ENCODE data around the gene DST. TPM values are rescaled to one million over a fixed set of nuclear protein-coding genes. Genes with fewer than 3 reads are reported as not detected.
A peak's percentile ranks its signal among the peaks of the same experiment; 100 is the strongest.

Gene DST
- total RNA-seq, 1 experiment from 2014 or later, result 76.0 TPM

- H3K36me3 ChIP-seq (ENCODE audit: control insufficient read depth, insufficient read depth, low read length), result no peaks in the 10 kb centered on the region
- Mint-ChIP-seq H3K9me3 (ENCODE audit: unreplicated experiment) (no peaks in the 10 kb centered on the region), H3K4me3 (ENCODE audit: unreplicated experiment) (no peak overlapping the region), H3K36me3 (ENCODE audit: insufficient read depth, unreplicated experiment) (no peaks in the 10 kb centered on the region), H3K27me3 (ENCODE audit: insufficient read depth, unreplicated experiment) (no peaks in the 10 kb centered on the region), H3K27ac (ENCODE audit: unreplicated experiment) (peak overlapping the region; percentile 57), H3K4me1 (ENCODE audit: low read depth, unreplicated experiment) (peaks cover 31% of the 10 kb centered on the region)
- no TSS peak for BruUV-seq (replicated peaks)
- H3K27me3 ChIP-seq (replicated peaks; ENCODE audit: control insufficient read depth, insufficient read depth, low read length), result no peaks in the 10 kb centered on the region
- CTCF ChIA-PET, result no interaction called here
- intact Hi-C loops (cut with micrococcal nuclease; ENCODE audit: unreplicated experiment), result no loop called here
- TF ChIP-seq, protein P1, sequence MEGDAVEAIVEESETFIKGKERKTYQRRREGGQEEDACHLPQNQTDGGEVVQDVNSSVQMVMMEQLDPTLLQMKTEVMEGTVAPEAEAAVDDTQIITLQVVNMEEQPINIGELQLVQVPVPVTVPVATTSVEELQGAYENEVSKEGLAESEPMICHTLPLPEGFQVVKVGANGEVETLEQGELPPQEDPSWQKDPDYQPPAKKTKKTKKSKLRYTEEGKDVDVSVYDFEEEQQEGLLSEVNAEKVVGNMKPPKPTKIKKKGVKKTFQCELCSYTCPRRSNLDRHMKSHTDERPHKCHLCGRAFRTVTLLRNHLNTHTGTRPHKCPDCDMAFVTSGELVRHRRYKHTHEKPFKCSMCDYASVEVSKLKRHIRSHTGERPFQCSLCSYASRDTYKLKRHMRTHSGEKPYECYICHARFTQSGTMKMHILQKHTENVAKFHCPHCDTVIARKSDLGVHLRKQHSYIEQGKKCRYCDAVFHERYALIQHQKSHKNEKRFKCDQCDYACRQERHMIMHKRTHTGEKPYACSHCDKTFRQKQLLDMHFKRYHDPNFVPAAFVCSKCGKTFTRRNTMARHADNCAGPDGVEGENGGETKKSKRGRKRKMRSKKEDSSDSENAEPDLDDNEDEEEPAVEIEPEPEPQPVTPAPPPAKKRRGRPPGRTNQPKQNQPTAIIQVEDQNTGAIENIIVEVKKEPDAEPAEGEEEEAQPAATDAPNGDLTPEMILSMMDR (IDR thresholded peaks at IDR 0.05; ENCODE audit: insufficient read depth in 1 of 2, low read depth in 1 of 2, low read length in 1 of 2, severe bottlenecking in 1 of 2, unreplicated experiment in 1 of 2), result no peak
- peaks cover 46% of the 10 kb centered on the region for H3K4me1 ChIP-seq
- no peaks in the 10 kb centered on the region for H3K9me3 ChIP-seq
- no peak overlapping the region for H3K4me3 ChIP-seq (ENCODE audit: low read depth, low read length)
- DNase-seq, result no peak
- POLR2A ChIA-PET, result no interaction called here
Observed at GRCh38 chr6:56685994-56686393, 43.3 kb upstream of the DST start.

- DNase-seq, result no peak
- Mint-ChIP-seq H3K4me1 (ENCODE audit: low read depth, unreplicated experiment) (peaks cover 27% of the 10 kb centered on the region), H3K36me3 (ENCODE audit: insufficient read depth, unreplicated experiment) (no peaks in the 10 kb centered on the region), H3K27me3 (ENCODE audit: insufficient read depth, unreplicated experiment) (no peaks in the 10 kb centered on the region), H3K9me3 (ENCODE audit: unreplicated experiment) (no peaks in the 10 kb centered on the region), H3K4me3 (ENCODE audit: unreplicated experiment) (no peak overlapping the region), H3K27ac (ENCODE audit: unreplicated experiment) (no peak overlapping the region)
- BruUV-seq (replicated peaks), result no TSS peak
- no peaks in the 10 kb centered on the region for H3K27me3 ChIP-seq (replicated peaks; ENCODE audit: control insufficient read depth, insufficient read depth, low read length)
- CTCF ChIA-PET, result no interaction called here
- POLR2A ChIA-PET, result no interaction called here
- H3K4me1 ChIP-seq, result peaks cover 38% of the 10 kb centered on the region
- TF ChIP-seq, protein P1 (IDR thresholded peaks at IDR 0.05; ENCODE audit: insufficient read depth in 1 of 2, low read depth in 1 of 2, low read length in 1 of 2, severe bottlenecking in 1 of 2, unreplicated experiment in 1 of 2), result no peak
- H3K9me3 ChIP-seq, result no peaks in the 10 kb centered on the region
- no peaks in the 10 kb centered on the region for H3K36me3 ChIP-seq (ENCODE audit: control insufficient read depth, insufficient read depth, low read length)
- intact Hi-C loops (cut with micrococcal nuclease; ENCODE audit: unreplicated experiment), result no loop called here
- no peak overlapping the region for H3K4me3 ChIP-seq (ENCODE audit: low read depth, low read length)
Observed at GRCh38 chr6:56685102-56685733, 42.5 kb upstream of the DST start.

DNA sequence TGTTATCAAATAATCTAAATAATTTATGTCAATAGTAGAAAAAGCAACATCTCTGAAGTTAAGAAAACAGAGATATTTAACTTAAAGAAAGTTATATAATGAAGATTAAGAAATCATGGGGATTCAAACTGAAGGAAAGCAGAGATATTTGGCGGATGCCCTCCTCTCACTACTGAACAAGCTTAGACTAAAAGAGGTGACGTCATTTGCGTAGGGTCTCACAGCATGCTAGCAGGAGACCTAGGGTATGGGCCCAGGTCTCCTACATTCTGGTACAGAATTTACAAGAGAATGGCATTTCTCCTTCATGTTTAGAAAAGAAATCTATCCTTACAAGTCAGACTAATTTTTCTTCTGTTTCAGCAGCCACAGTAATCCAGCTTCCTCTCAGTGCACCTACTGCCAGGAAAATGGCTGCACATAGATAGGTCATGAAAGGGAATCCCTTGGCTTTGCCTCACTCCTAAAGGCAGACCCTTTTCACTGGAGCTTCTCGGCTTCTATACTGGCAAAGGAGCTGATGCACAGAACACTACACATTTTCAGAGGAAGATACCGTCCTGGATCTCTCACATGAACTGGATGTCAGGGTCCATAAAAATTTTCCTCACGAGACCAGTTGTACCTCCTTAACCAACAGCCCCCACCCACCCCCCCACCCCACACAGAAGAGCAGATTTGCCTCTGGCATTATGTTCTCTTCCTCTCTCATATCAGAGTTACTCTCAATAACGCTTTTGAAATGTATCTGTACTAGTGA, 41.8 kb upstream of the DST start:
- Histone ChIP-seq H3K4me3 (ENCODE audit: low read depth, low read length) (no peak overlapping the region), H3K36me3 (ENCODE audit: control insufficient read depth, insufficient read depth, low read length) (no peaks in the 10 kb centered on the region), H3K27me3 (replicated peaks; ENCODE audit: control insufficient read depth, insufficient read depth, low read length) (no peaks in the 10 kb centered on the region), H3K9me3 (no peaks in the 10 kb centered on the region), H3K4me1 (peaks cover 31% of the 10 kb centered on the region)
- DNase-seq, result no peak
- TF ChIP-seq, protein P1 (IDR thresholded peaks at IDR 0.05; ENCODE audit: insufficient read depth in 1 of 2, low read depth in 1 of 2, low read length in 1 of 2, severe bottlenecking in 1 of 2, unreplicated experiment in 1 of 2), result no peak
- no peaks in the 10 kb centered on the region for H3K36me3 Mint-ChIP-seq (ENCODE audit: insufficient read depth, unreplicated experiment)
- no peak overlapping the region for H3K4me3 Mint-ChIP-seq (ENCODE audit: unreplicated experiment)
- ChIA-PET CTCF (no interaction called here), POLR2A (no interaction called here)
- intact Hi-C loops (cut with micrococcal nuclease; ENCODE audit: unreplicated experiment), result no loop called here
- BruUV-seq (replicated peaks), result no TSS peak
- no peaks in the 10 kb centered on the region for H3K9me3 Mint-ChIP-seq (ENCODE audit: unreplicated experiment)
- no peaks in the 10 kb centered on the region for H3K27me3 Mint-ChIP-seq (ENCODE audit: insufficient read depth, unreplicated experiment)
- peaks cover 23% of the 10 kb centered on the region for H3K4me1 Mint-ChIP-seq (ENCODE audit: low read depth, unreplicated experiment)
- H3K27ac Mint-ChIP-seq (ENCODE audit: unreplicated experiment), result no peak overlapping the region

Measured in Caco-2 (cell line).